Hindlimb muscle (tissue), 1 donor: ENCODE results near the gene MARCHF9. TPM values are rescaled to one million over a fixed set of nuclear protein-coding genes. Genes with fewer than 3 reads are reported as not detected.

Source experiments
- DNase-seq: peaks from one replicate; pipeline ENCODE4 v3.0.0-alpha.2; 2013
- polyA plus RNA-seq: library from polyadenylated mRNA; unstranded; fragments of 120-200 nt; gene quantifications from one replicate; pipeline ENCODE4 v1.2.1, GENCODE V29; 2013; ENCODE audit not compliant: insufficient read length

Gene MARCHF9
- polyA plus RNA-seq, 1 donor = 9.6 TPM

DNA sequence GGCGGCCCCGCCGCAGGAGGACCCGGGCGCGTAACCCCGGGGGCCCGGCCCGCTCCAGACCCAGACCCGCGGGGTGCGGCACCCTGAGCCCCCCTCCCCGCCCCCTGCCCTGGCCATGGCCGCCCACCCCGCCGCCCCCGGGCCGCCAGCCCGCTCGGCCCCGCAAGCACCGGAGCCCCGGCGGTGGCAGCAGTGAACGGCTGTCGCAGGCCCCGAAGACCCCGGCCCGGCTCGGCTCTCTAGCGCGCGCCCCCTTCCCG is 221 bp downstream of the MARCHF9 start:
- no peak for DNase-seq

DNA sequence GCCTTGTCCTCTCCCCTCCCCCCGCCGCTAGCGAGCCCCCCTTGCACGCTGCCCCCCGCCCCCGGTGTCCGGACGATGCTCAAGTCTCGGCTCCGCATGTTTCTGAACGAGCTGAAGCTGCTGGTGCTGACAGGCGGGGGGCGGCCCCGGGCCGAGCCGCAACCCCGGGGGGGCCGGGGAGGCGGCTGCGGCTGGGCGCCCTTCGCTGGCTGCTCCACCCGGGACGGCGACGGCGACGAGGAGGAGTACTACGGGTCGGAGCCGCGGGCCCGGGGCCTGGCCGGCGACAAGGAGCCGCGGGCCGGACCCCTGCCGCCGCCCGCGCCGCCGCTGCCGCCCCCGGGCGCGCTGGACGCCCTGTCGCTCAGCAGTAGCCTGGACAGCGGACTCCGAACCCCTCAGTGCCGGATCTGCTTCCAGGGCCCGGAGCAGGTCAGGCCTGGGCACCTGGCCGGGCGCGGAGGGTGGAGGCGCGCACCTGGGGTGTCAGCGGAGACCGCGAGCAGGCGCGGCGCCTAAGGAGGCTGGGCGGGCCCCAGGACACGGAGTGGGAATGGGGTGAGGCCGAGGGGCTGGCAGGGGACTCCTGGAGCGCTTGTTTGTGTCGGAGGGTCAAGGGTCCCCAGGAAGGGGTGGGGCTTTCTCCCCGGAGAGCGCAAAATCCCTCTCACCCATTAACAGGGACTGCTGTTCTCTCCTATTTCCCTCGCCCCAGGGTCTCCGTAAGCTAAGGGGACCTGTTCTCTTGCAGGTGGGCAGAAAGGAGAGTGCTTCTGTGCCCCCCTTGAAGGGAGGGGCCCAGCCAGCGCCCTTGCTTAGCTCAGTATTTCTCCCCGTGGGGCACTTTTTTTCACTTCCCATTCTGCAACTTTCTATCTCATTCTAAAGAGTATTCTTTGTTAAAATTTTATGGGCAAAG is 810 bp downstream of the MARCHF9 start:
- DNase-seq = no peak

- no peak for DNase-seq
Measured at GRCh38 chr12:57756406-57757341, 1.8 kb downstream of the MARCHF9 start.

- no peak for DNase-seq
Measured at GRCh38 chr12:57757771-57758170, 2.9 kb downstream of the MARCHF9 start.

GRCh38 chr12:57758552-57759359 is 3.9 kb downstream of the MARCHF9 start:
- DNase-seq = no peak

DNA sequence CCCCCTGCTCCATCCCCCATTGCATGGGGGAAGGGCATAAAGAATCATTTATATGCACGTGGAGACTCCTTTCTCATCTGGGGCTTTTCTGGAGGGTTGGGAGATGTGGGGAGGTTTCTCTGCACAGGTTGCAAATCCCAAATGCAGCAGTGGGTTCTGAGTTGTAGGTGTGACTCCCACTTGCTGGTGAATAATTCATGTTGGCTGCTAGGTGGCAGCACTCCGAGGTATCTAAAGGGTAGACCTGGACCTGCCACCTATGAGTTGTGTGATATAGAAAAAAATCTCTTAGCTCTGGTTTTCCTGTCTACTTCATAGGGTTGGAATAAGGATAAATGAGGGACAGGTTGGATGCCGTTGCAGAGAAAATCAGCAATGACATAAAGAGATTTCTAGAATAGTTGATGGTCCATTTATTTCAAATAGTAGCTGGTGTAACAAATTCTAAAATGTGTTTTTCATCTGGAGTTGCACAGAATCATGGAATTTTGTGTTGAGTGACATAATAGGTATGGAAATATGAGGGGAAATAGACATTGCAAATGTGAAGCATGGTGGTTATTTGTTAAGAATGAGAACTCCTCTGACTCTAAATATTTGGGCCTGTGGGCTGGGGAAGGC is 4.6 kb downstream of the MARCHF9 start:
- DNase-seq = no peak

DNA sequence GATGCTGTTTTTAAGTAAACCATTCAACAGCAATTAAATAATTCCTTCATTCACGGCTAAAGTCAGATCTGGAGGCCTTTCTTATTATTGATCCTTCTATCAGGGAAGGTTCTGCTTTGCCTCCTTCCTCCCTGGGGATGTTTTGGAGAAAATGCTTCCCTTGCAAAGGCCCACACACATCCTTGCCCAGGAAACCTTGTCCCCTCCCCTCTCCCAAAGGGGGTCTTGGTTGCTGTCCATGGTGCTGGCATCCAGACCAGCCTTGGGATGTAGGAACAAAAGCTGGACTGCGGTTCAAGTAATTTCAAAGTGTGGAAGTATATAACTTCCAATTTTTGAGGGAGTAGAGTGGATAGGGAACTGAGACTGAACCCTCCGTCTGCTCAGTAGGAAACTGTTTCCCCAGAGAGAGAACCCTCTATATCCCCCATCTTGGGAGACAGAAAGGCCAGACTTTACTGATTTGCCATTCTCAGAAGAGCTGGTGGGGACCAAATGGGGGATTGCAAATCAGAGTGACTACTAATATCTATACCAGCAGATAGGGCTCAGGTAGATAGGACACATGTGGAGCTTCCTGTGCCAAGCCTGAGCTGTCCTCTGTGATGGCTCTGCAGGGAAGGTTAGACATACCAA is 5.6 kb downstream of the MARCHF9 start:
- no peak for DNase-seq

DNA sequence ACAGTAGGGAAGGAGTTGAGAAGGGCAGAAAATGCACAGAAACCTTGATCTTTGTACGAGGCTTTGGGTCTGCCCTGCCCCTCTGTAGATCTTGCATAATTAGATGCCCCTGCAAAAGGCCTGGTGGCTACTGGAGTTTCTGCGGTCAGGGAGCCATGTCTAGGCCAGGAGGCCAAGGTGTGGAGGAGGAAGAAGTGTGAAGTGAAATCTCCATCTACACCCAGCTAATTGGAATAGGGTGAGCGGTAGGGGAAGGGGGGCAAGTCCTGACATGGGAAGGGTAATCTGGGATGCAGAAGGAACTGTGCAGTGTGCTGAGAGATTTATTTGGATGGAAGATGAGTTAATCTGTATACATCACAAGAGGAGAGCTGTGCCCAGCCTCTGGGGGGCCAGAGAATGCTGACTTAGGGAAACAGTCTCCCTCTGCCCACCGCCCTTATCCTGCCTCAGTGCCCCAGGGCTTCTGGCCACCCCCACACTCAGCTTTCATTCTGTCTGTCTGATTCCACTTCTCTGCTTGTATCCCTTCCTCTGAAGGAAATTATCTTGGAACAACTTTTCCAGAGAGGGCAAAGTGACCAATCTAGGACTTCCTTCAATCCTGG is 6.6 kb downstream of the MARCHF9 start:
- DNase-seq = no peak

DNA sequence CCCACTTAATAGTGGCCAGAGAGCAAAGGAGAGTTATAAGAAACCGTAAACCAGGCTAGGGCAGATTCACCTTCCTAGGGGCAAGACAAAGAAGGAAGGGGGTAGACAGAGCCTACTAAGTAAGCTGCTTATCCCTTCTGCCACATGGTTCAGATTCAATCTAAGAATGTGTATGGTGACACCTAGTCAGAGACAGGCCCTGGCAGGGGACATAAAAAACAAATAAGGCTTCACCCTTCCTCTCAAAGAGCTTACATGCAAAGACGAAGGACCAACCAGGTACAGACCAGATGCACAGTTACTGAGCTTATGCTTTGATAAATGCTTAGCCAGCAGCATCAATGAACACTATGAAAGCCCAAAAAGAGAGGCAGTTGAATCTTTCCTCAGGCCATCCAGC is 7.6 kb downstream of the MARCHF9 start:
- no peak for DNase-seq

- DNase-seq = no peak
Measured at GRCh38 chr12:57763881-57764661, 9.2 kb downstream of the MARCHF9 start.

DNA sequence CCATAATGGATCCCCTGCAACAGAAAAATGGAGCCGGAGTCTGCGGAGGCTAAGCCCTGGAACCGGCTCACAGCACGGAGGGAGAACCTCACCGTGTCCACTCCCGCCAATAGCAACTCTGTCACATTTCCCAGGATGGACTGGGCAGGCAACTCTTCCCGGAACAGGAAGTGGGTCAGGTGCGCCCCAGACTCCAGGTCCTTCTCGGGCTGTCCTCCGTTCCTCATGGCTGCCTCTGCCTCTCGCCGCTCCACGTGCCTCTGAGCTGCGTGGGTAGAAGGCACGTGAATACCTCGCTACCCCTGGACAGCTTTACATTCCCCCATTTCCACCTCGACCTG is 9.7 kb downstream of the MARCHF9 start:
- DNase-seq = no peak

- no peak for DNase-seq
Measured at GRCh38 chr12:57765003-57765697, 10.2 kb downstream of the MARCHF9 start.

DNA sequence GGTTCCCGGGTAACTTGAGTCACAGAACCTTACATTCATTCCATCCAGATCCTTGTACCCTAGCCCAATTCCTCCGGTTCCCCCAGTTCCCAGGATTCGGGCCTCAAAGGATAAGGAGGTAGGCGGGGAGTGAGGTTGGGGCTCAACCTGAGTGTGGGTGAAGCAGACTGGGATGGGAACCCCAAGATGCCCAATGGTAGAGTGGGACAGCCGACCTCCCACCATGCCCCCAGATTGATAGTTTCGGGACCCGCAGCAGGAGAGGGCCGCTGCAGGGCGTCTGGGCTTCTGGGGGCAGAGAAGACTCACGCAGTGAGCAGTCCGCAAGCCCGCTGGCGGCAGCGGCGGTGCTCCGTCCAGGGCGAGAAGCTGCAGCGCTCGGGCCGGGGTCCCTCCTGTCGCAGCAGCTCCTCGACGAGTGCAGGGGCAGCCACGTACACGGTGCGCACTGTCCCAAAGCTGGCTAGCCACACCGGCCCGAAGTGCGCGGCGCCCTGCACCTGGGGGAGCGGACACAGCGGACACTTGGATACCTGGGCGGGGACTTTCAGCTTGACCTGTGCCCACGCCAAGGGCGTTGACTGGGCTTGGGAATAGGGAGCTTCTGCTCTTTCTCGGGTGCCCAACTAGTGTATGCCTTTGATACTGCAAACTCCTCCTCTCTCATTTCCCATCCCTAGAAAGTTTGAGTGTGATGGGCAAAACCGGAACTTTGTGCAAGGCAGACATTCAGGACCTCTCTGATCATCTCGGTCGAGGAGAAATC is 11.0 kb downstream of the MARCHF9 start:
- no peak for DNase-seq

DNA sequence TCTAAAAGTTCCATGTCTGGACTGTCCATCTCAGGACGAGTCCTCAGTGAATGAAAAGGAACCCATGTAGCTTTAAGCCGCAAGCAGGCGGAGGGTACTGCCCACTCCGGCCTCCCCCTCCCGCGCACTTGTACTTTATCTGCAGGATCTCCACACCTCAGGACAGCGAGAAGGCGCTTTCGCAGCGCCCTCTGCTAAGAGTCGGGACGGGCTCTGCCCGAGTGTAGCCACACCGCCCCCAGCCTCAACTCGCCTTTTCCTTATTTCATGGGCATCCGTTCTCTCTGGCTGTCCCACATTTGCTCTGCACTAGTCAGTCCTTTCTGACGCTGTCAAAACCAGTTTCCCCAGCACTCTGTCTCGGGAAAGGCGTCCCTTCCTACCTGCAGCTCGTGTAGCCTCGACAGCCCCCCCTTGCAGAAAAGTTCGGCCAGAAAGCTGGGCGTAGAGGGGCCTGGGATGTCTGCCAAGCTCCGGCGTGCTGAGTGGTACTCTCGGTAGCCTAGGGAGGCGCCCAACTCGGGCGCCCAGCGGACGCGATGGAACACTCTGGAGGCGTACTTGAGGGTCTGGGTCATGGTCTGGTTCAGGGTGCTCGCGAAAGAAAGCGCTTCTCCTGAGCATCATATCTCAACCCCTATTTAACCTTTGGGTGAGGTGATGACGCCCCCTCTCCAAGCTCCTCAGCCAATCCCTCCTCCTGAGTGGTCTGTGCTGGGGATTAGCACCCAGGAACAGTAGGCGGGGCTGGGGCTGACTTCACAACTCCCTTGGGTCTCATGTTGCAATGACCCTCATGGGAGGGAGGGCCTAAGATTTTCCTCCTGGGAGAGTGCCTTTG is 11.8 kb downstream of the MARCHF9 start, which contains the start of gene CYP27B1:
Gene CYP27B1, minus strand, starts transcription at position 615 of the 841 bp plus-strand sequence. Its CDS starts 37 bp downstream, at position 578.
- no peak for DNase-seq

- DNase-seq = no peak
Measured at GRCh38 chr12:57767305-57767698, 12.4 kb downstream of the MARCHF9 start.

GRCh38 chr12:57767876-57768275 is 13.0 kb downstream of the MARCHF9 start:
- no peak for DNase-seq

GRCh38 chr12:57769594-57769993 is 14.7 kb downstream of the MARCHF9 start:
- no peak for DNase-seq

GRCh38 chr12:57770734-57771133 is 15.8 kb downstream of the MARCHF9 start:
- no peak for DNase-seq
